Measurements from ENCODE around the gene KLHL30.
A peak's percentile ranks its signal among the peaks of the same experiment; 100 is the strongest.

DNA sequence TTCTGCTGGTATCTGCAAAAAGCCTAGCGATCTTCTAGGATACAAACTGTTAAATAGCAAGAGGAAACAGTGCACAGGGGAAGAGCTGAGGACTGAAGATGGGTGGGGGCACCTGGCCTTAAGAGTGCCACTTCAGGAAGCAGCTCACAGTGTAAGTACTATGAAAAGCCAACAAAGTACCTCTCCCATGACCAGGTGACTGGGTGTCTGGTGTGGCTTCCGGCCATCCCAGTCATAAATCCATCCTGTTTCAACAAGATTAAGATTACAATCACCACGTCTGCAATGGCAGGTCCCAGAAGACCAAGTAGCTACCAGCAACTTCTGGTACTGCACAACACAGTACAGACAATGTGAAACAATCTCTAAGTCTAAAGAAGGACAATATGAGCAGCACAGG is 36.2 kb downstream of the KLHL30 start:
- TF ChIP-seq POLR2AphosphoS5 (IDR thresholded peaks at IDR 0.05), result peak in 1 of 3 donors; percentile 15
- TF ChIP-seq, protein P1, sequence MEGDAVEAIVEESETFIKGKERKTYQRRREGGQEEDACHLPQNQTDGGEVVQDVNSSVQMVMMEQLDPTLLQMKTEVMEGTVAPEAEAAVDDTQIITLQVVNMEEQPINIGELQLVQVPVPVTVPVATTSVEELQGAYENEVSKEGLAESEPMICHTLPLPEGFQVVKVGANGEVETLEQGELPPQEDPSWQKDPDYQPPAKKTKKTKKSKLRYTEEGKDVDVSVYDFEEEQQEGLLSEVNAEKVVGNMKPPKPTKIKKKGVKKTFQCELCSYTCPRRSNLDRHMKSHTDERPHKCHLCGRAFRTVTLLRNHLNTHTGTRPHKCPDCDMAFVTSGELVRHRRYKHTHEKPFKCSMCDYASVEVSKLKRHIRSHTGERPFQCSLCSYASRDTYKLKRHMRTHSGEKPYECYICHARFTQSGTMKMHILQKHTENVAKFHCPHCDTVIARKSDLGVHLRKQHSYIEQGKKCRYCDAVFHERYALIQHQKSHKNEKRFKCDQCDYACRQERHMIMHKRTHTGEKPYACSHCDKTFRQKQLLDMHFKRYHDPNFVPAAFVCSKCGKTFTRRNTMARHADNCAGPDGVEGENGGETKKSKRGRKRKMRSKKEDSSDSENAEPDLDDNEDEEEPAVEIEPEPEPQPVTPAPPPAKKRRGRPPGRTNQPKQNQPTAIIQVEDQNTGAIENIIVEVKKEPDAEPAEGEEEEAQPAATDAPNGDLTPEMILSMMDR (IDR thresholded peaks at IDR 0.05), result no peak
- TF ChIP-seq POLR2A (IDR thresholded peaks at IDR 0.05), result peak; percentile 23

Measured in transverse colon (tissue), 4 donors.